Germinal center (tissue), 1 donor: Measurements from ENCODE around the gene SH3GLB2.
"Not testable (repeated sequence)": the region's sequence is repeated elsewhere in the genome, so short reads cannot be mapped to it uniquely, and the experiment has no call there.

Experiments used
- DNase-seq: peaks from one replicate; pipeline ENCODE4 v3.0.0; 2012; ENCODE audit warnings: mixed read lengths, low spot score

SH3GLB2 gene

GRCh38 chr9:129053020-129053419 is 24.9 kb upstream of the SH3GLB2 start:
- no peak for DNase-seq

- DNase-seq: no peak
Measured at GRCh38 chr9:129052592-129052991, 24.5 kb upstream of the SH3GLB2 start.

- no peak for DNase-seq
Measured at GRCh38 chr9:129042016-129042415, 13.9 kb upstream of the SH3GLB2 start.

GRCh38 chr9:129040113-129040643 is 12.0 kb upstream of the SH3GLB2 start:
- no peak for DNase-seq

GRCh38 chr9:129038109-129038852 is 10.2 kb upstream of the SH3GLB2 start:
- DNase-seq: no peak

- no peak for DNase-seq
Measured at GRCh38 chr9:129037767-129038098, 9.6 kb upstream of the SH3GLB2 start.

GRCh38 chr9:129036923-129037766 is 9.0 kb upstream of the SH3GLB2 start:
- no peak for DNase-seq

GRCh38 chr9:129036241-129036922 is 8.3 kb upstream of the SH3GLB2 start, which contains the start of gene MIGA2:
TSS of gene MIGA2 (plus strand) at chr9:129036626. CDS start at chr9:129040595, 3,969 bp downstream.
- DNase-seq: peak; percentile 99

GRCh38 chr9:129035838-129036237 is 7.7 kb upstream of the SH3GLB2 start:
- DNase-seq: not testable (repeated sequence)

GRCh38 chr9:129033216-129033615 is 5.1 kb upstream of the SH3GLB2 start:
- DNase-seq: no peak

- DNase-seq: no peak
Measured at GRCh38 chr9:129032541-129033159, 4.5 kb upstream of the SH3GLB2 start.

- no peak for DNase-seq
Measured at GRCh38 chr9:129031514-129031913, 3.4 kb upstream of the SH3GLB2 start.

- DNase-seq: no peak
Measured at GRCh38 chr9:129030191-129030590, 2.1 kb upstream of the SH3GLB2 start.

- DNase-seq: peak; percentile 62
Measured at GRCh38 chr9:129027685-129028191, 393 bp downstream of the SH3GLB2 start.

GRCh38 chr9:129027224-129027684 is 877 bp downstream of the SH3GLB2 start:
- DNase-seq: no peak

GRCh38 chr9:129026442-129027223 is 1.5 kb downstream of the SH3GLB2 start:
- no peak for DNase-seq

- DNase-seq: no peak
Measured at GRCh38 chr9:129023908-129024233, 4.3 kb downstream of the SH3GLB2 start.

GRCh38 chr9:129023036-129023907 is 4.9 kb downstream of the SH3GLB2 start:
- DNase-seq: no peak

GRCh38 chr9:129022037-129022436 is 6.1 kb downstream of the SH3GLB2 start:
- no peak for DNase-seq

- DNase-seq: peak; percentile 29
Measured at GRCh38 chr9:129021091-129021490, 7.0 kb downstream of the SH3GLB2 start.
